Activated CD8-positive, alpha-beta memory T cell treated with anti-CD3 and anti-CD28 coated beads for 24 hours (primary cell): ENCODE measurements around the gene SDK1.

Source experiments
- DNase-seq: peaks from one replicate; pipeline ENCODE4 v3.0.0-alpha.2; 2020

The SDK1 gene

GRCh38 chr7:3464900-3465622, 164.0 kb downstream of the SDK1 start:
- DNase-seq, result no peak

DNA sequence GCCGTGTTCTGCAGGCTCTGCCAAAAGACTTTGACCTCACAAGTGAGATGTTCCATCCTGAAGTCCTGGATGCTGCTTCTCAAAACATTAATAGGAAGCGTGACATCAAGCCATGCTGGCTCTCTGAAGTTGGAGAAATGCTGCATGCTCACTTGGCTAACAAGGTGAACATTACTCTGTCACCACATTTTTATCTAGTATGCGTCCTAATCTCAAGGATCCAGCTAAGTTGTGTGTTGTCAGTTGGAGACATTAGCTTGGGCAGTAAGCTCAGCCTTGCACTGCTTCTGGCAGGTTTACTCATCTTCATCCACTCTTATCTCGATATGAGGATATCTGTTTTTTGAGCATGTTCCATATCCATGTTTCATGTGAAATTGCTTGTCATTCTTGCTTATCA, 165.2 kb downstream of the SDK1 start:
- no peak for DNase-seq

- no peak for DNase-seq
These were observed 168.6 kb downstream of the SDK1 start for GRCh38 chr7:3469641-3470040.

GRCh38 chr7:3480197-3480596, 179.1 kb downstream of the SDK1 start:
- no peak for DNase-seq

- DNase-seq, result no peak
These were observed 180.4 kb downstream of the SDK1 start for GRCh38 chr7:3481435-3481834.

DNA sequence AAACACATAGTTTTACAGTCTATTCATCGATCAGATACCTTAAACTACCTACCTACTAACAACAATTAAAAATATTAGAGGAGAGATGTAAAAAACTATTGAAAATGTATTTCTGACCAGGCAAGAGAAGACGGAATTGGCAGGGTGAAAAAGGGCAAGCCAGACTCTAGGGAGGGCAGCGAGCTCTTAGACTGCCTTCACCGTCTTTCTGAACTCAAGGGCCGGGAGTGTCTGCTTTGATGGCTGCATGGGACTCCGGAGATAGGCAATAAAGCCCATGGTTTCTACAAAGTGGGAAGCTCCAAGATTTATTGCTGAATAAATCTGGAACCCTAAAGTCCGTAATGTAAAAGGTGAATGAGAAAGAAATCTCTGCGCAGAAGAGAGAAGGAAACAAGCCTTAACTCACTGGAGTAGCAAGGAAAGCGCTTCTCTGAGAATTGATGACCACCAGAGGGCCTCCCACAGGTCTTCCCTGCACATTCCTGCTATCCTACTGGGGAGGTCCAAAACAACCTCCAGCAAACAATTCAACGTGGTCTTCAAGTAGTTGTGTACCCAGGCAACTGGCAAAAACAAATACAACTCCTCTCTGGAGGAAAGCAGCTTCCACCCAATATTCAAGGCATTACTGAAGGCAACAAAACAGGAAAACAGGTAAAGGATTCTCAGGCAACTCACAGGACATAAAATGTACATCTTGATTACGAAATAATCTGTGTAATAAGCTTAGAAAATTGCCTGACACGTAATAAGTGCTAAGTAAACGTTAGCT, 181.3 kb downstream of the SDK1 start:
- no peak for DNase-seq

DNA sequence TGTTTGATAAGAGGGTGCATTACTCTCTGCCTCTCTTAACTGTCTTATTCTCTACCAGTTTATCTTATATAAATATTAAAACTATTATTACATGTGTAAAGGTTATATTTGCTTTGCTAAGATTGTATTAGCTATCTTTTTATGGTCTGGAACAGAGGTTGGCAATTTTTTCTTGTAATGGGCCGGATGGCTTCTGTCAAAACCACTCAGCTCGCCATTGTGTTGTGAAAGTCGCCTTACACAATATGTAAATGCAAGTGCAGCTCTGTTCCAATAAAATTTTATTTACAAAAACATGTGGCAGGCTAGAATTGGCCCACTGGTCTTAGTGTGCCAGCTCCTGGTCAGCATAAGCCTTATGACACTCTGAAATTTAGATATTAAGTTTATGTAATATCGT, 185.8 kb downstream of the SDK1 start:
- DNase-seq, result no peak

DNA sequence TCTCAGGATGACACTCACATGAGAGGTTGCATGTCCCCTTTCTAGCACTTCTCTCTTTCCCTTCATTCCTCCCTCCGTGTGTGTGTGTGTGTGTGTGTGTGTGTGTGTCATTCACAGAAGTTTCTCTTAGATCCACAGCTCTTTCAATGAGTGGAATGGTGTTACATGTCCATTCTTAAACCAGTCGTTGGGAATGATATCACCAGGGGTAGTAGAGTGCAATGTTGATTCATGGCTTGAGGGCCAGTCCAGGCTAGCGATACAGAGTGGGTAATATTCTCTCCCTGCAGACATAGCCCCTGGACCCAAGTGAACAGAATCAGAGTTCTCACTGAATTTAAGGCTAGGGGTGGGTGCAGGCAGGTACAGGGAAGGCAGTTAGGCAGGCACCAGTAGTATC, 187.8 kb downstream of the SDK1 start:
- no peak for DNase-seq

GRCh38 chr7:3493499-3493898, 192.4 kb downstream of the SDK1 start:
- DNase-seq, result no peak

DNA sequence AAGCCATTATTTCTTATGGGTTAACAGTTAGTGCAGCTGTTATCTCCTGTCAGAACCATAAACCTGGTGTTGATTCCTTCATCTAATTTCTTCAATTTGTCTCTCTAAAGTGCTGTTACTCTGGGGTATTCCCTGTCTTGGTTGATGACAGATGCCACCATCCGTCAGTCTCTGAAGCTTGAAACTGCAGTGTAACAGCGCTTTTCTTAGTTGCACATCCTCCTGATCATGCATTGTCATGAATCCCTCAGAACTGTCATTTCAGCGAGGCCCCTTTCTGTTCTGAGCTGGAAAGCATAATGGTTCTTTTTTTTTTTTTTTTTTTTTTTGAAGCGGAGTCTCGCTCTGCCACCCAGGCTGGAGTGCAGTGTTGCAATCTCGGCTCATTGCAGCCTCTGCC, 193.9 kb downstream of the SDK1 start:
- DNase-seq, result no peak

GRCh38 chr7:3495530-3495929, 194.5 kb downstream of the SDK1 start:
- no peak for DNase-seq

DNA sequence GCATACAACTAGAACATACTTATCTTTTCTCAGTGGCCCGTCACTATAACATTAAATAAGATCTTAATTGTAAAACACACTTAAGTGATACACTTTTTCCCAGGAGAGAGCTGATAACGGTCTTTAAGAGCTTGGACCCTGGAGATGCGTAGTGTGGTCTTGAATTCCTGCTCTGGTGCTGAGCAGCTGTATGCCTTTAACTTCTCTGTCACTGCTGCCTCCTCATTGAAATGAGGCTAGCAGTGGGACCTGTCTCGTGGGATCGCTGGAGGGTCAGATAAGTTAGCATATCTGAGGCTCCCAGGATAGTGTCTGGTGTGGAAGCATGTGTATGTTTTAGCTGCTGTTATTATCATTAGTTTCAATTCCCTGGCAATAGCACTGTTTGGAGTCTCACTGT, 194.9 kb downstream of the SDK1 start:
- DNase-seq, result no peak

GRCh38 chr7:3497796-3498195, 196.7 kb downstream of the SDK1 start:
- DNase-seq, result no peak

DNA sequence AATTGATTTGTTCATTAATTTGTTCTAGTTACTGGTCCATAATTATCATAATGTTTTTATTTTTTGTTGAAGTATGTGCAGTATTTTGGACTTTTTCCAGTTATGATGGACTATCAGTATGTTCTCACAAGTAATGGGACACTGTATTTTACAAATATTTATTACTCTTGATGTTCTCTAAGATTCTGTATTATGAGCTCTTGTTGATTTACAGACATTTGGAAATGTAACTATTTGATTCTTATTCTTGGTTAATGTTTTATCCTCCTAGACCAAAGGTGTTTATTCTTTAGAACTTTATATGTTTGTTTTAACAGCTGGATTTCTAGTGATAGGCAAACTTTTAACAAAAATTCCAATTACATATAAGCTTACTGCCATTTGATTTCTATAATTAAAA, 200.6 kb downstream of the SDK1 start:
- no peak for DNase-seq

DNA sequence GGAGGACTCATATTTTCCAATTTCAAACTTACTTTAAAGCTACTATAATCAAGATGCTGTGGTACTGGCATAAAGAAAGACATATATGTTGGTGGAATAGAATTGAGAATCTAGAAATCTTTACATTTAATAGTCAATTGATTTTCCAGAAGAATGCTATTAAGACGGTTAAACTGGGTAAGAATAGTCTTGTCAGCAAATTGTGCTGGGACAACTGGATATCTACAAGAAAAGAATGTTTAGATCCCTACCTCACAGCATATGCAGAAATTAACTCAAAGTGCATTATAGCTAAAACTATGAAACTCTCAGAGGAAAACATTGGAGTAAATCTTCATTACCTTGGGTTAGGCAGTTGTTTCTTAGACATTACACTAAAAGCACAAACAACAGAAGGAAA, 203.3 kb downstream of the SDK1 start:
- DNase-seq, result no peak

DNA sequence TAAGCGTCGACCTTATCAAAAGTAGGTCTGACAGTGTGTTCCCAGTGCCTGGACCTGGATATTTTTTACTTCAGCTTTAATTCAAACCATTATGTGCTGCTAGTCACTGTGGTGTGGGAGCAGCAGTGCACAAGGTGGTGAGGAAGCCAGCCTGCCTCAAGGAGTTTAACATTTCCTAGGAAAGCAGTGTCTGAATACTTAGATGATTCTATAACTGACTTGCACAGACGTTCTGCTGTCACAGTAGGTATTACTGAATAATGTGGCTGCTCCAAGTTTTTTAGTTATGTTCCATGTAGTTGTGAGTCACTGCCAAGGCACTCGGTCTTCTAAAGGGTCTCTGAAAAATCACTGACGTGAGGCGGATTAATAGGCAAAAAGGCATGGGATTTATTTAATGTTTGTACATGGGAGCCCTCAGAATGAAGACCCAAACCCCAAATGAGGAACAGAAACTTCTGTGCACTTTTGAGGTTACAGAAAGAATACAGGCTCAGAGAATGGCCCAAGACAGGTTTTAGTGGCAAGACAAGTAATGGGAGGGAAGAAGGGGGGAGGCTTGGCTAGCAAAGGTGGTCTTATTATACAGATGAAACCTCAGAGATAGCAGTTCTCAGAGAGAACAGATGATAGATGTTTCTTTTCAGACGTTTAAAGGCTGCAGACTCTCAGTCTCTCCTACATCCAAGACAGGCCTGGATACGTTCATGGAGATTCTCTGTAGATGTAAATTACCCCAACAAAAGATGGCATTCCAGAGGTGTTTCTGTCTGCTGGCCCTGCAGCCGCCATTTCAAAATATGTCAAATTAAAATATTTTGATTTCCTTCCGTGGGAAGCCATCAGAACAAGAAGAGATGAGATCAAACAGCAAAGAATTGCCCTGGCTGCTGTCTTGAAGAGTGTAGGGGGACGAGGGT, 209.3 kb downstream of the SDK1 start:
- DNase-seq, result no peak

- no peak for DNase-seq
These were observed 216.3 kb downstream of the SDK1 start for GRCh38 chr7:3517344-3517743.

- no peak for DNase-seq
These were observed 217.5 kb downstream of the SDK1 start for GRCh38 chr7:3518546-3518945.

- no peak for DNase-seq
These were observed 219.2 kb downstream of the SDK1 start for GRCh38 chr7:3520206-3520605.

DNA sequence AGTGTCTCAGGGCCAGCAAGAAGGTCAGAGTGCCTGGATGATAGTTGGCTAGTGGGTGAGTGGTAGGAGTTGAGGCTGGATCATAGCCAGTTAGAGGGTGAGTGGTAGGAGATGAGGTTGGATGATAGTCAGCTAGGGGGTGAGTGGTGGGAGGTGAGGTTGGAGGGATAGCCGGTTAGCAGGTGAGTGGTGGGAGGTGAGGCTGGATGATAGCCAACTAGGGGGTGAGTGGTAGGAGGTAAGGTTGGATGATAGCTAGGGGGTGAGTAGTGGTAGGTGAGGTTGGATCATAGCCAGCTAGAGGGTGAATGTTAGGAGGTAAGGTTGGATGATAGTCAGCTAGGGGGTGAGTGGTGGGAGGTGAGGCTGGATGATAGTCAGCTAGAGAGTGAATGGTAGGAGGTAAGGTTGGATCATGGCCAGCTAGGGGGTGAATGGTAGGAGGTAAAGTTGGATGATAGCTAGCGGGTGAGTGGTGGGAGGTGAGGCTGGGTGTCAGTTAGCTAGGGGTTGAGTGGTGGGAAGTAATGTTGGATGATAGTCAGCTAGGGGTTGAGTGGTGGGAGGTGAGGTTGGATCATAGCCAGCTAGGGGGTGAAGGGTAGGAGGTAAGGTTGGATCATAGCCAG, 226.6 kb downstream of the SDK1 start:
- no peak for DNase-seq

DNA sequence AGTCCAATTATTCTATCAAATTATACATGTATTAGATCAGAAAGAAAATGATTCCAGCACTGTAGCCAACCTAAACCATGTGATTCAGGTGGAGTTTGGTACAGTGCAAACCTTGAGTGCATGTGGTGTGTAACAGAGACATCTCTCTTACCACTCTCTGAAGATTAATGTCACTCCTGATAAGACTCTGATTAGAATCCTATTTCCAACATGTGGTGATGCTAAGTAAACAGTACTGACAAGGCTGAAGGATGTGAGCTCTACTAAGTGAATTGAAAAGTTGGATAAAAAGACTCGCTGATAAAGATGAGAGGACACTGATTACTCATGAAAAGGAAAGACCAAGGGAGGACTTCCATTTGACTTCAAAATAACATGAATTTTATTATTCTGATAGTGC, 232.0 kb downstream of the SDK1 start:
- DNase-seq, result no peak

- no peak for DNase-seq
These were observed 236.3 kb downstream of the SDK1 start for GRCh38 chr7:3537210-3537875.

DNA sequence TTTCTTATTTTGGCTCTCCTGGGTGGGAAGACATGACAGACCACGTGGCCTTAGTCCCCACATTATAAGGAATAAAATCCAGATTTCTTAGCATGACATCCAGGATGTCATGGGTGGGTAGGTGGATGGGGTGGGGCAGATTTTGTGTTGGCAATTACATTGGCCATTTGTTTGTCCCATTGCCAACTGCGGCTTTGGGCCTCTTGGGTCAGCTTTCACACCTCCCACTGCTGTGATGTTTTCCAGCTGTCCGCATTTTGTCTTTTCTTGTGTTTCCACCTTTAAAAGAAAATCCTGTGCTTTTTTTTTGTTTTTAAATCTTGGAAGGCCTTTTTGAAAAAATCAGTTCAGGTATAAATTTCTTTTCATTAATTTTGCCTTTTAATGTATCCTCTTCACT, 237.0 kb downstream of the SDK1 start:
- no peak for DNase-seq
